Upper lobe of left lung (tissue), 4 donors: ENCODE results near the gene PRSS36.

ENCODE experiments used
- POLR2A ChIP-seq, 4 donors: fragments of 450-650 bp; IDR thresholded peaks; one replicate each; pipeline ENCODE4 v1.5.1; 2016 to 2017; ENCODE audit warnings: antibody characterized with exemption in 4 of 4, mild to moderate bottlenecking in 2 of 4
- POLR2AphosphoS5 ChIP-seq, 2 donors: sonication (generic); formaldehyde crosslinking; IDR thresholded peaks; one replicate each; pipeline ENCODE4 v1.5.1; 2017; ENCODE audit warnings: antibody characterized with exemption in 2 of 2
- TF ChIP-seq, protein P1 (sequence below), 6 experiments: fragments of 450-650 bp in 4 of 6; fragments of 200-600 bp in 2 of 6; sonication (generic) in 2 of 6; IDR thresholded peaks; one replicate each; pipeline ENCODE4 v1.5.1; 2016 to 2019; ENCODE audit warnings: antibody characterized with exemption in 6 of 6

DNA sequence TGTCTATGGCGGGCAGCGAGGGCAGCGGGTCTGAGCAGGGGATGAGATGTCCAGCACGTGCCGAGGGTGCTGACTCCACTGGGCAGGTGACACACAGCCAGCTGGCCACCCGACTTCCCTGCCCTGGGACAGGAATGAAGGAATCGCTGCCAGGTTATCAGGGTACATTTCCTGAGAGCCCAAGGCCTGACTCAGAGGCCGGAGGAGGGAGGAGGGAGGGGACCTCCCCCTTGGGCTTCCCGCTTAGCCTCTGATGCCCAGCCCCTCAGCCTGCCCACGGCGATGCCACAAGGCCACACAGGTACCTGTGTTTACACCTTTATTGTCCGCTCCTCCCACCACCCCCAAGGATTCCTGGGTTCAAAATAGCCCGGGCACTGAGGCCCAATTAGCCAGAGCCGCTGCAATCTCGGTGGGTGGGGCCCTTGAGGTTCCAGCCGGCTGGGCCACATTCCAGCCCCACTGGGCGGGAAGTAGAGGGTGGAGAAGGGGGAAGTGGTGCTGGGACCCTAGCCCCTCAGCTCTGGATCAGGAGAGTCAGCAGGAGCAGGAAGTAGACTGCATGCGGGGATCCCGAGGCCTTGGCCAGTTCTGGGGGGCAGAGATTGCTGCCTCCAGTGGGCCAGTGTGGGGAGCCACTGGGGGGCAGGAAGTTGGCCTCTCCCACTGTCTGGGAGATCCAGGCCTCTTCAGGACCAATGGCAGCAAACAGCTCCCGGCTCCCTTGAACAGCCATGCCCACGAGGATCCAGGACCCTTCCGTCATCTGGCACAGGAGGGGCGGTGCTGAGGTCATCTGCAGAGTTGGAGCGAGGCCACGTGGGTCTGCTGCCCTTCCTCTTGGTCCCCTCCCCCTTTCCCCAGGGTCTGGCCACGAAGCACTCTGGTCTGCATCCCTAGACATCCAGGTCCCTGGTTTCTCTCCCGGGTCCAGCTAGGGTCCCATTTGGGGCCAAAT, 11.0 kb downstream of the PRSS36 start:
- TF ChIP-seq POLR2AphosphoS5 (IDR thresholded peaks at IDR 0.05) (peak; percentile 48 to 74), POLR2A (IDR thresholded peaks at IDR 0.05) (peak in 1 of 4 donors; percentile 50)
- TF ChIP-seq, protein P1, sequence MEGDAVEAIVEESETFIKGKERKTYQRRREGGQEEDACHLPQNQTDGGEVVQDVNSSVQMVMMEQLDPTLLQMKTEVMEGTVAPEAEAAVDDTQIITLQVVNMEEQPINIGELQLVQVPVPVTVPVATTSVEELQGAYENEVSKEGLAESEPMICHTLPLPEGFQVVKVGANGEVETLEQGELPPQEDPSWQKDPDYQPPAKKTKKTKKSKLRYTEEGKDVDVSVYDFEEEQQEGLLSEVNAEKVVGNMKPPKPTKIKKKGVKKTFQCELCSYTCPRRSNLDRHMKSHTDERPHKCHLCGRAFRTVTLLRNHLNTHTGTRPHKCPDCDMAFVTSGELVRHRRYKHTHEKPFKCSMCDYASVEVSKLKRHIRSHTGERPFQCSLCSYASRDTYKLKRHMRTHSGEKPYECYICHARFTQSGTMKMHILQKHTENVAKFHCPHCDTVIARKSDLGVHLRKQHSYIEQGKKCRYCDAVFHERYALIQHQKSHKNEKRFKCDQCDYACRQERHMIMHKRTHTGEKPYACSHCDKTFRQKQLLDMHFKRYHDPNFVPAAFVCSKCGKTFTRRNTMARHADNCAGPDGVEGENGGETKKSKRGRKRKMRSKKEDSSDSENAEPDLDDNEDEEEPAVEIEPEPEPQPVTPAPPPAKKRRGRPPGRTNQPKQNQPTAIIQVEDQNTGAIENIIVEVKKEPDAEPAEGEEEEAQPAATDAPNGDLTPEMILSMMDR (IDR thresholded peaks at IDR 0.05) = no peak
